Neural cell (in vitro differentiated cells): Measurements from ENCODE around the gene TUBGCP2. TPM values are rescaled to one million over a fixed set of nuclear protein-coding genes. Genes with fewer than 3 reads are reported as not detected.

Source experiments
- H2AFZ ChIP-seq: fragments of 200-600, 300-800 bp; sonication (generic), shearing (Covaris generic); 2 replicates; pipeline ENCODE4 v1.6.0; 2014; ENCODE audit warnings: low read depth, mild to moderate bottlenecking, antibody characterized with exemption, low read length, moderate library complexity
- H3F3A ChIP-seq: fragments of 200-600 bp; shearing (Covaris generic); 2 replicates; pipeline ENCODE4 v1.6.1; 2016; ENCODE audit warnings: mild to moderate bottlenecking, moderate library complexity, mixed read lengths, antibody characterized with exemption, low read length; ENCODE audit not compliant: insufficient read depth, poor library complexity, severe bottlenecking
- H3K27ac ChIP-seq: fragments of 200-600, 300-800 bp; sonication (generic), shearing (Covaris generic); 2 replicates; pipeline ENCODE4 v1.5.1; 2014; ENCODE audit warnings: mild to moderate bottlenecking, low read length, moderate library complexity
- H3K27me3 ChIP-seq: fragments of 300-800, 200-600 bp; sonication (generic), shearing (Covaris generic); 2 replicates; pipeline ENCODE4 v1.6.0; 2014; ENCODE audit warnings: mild to moderate bottlenecking, low read depth, low read length, moderate library complexity; ENCODE audit not compliant: insufficient read depth
- H3K36me3 ChIP-seq: fragments of 300-800, 200-600 bp; sonication (generic), shearing (Covaris generic); 2 replicates; pipeline ENCODE4 v1.5.1; 2014; ENCODE audit warnings: mild to moderate bottlenecking, antibody characterized with exemption, low read length, moderate library complexity; ENCODE audit not compliant: insufficient read depth
- H3K4me2 ChIP-seq: fragments of 300-800, 200-600 bp; sonication (generic), shearing (Covaris generic); 2 replicates; pipeline ENCODE4 v1.6.0; 2014; ENCODE audit warnings: mild to moderate bottlenecking, low read length
- H3K4me3 ChIP-seq: fragments of 300-800, 200-600 bp; sonication (generic), shearing (Covaris generic); 2 replicates; pipeline ENCODE4 v1.5.1; 2014; ENCODE audit warnings: mild to moderate bottlenecking, low read length, moderate library complexity
- H3K79me2 ChIP-seq: fragments of 200-600 bp; shearing (Covaris generic); replicated peaks from 2 replicates; pipeline ENCODE4 v1.6.0; 2014; ENCODE audit warnings: mild to moderate bottlenecking, low read length, moderate library complexity; ENCODE audit not compliant: insufficient read depth
- H3K9ac ChIP-seq: fragments of 300-800, 200-600 bp; sonication (generic), shearing (Covaris generic); 2 replicates; pipeline ENCODE4 v1.6.1; 2016; ENCODE audit warnings: mild to moderate bottlenecking, low read length, mixed read lengths
- H3K9me2 ChIP-seq: fragments of 200-600 bp; shearing (Covaris generic); 2 replicates; pipeline ENCODE4 v1.6.1; 2016; ENCODE audit warnings: mild to moderate bottlenecking, low read length, mixed read lengths; ENCODE audit not compliant: insufficient read depth
- H3K9me3 ChIP-seq: fragments of 200-600, 300-800 bp; sonication (generic), shearing (Covaris generic); 2 replicates; pipeline ENCODE4 v1.6.1; 2016; ENCODE audit warnings: mild to moderate bottlenecking, mixed run types, low read length, moderate library complexity, mixed read lengths
- H4K20me1 ChIP-seq: fragments of 200-600 bp; shearing (Covaris generic); 2 replicates; pipeline ENCODE4 v1.6.1; 2016; ENCODE audit warnings: mild to moderate bottlenecking, mixed run types; ENCODE audit not compliant: insufficient read depth
- EP300 ChIP-seq: fragments of 450-650 bp; conservative IDR thresholded peaks from 2 replicates; pipeline ENCODE4 v1.6.1; 2014; ENCODE audit warnings: antibody characterized with exemption, mild to moderate bottlenecking, moderate library complexity; ENCODE audit not compliant: poor library complexity, severe bottlenecking
- EZH2 ChIP-seq: fragments of 200-600, 300-800 bp; shearing (Covaris generic), sonication (generic); IDR thresholded peaks from 2 replicates; pipeline ENCODE4 v1.6.1; 2014; ENCODE audit warnings: antibody characterized with exemption, low read length, borderline replicate concordance, mild to moderate bottlenecking; ENCODE audit not compliant: insufficient read depth, poor library complexity, severe bottlenecking
- MXI1 ChIP-seq: fragments of 450-650 bp; conservative IDR thresholded peaks from 2 replicates; pipeline ENCODE4 v1.6.1; 2014; ENCODE audit warnings: antibody characterized with exemption, mild to moderate bottlenecking; ENCODE audit not compliant: poor library complexity, severe bottlenecking
- POLR2AphosphoS5 ChIP-seq: IDR thresholded peaks from 2 replicates; pipeline ENCODE4 v1.6.1; 2012
- RAD21 ChIP-seq: fragments of 450-650 bp; conservative IDR thresholded peaks from 2 replicates; pipeline ENCODE4 v1.6.1; 2014; ENCODE audit warnings: antibody characterized with exemption, mild to moderate bottlenecking, moderate library complexity
- SMC3 ChIP-seq: fragments of 450-650 bp; conservative IDR thresholded peaks from 2 replicates; pipeline ENCODE4 v1.6.1; 2014; ENCODE audit warnings: antibody characterized with exemption, mild to moderate bottlenecking, moderate library complexity; ENCODE audit not compliant: poor library complexity
- TAF1 ChIP-seq: IDR thresholded peaks from 2 replicates; pipeline ENCODE4 v1.6.1; 2012; ENCODE audit warnings: low read depth
- polyA plus RNA-seq: library from polyadenylated mRNA; depleted of rRNA; stranded (reverse); fragments of >200 nt; gene quantifications from 2 replicates; pipeline ENCODE4 v1.2.3, GENCODE V29; 2014
- TF ChIP-seq, protein P1 (sequence below): IDR thresholded peaks from 2 replicates; pipeline ENCODE4 v1.6.1; 2012; ENCODE audit warnings: borderline replicate concordance
- TF ChIP-seq, protein P2 (sequence below): fragments of 450-650 bp; IDR thresholded peaks from 2 replicates; pipeline ENCODE4 v1.5.1; 2014; ENCODE audit warnings: antibody characterized with exemption, mild to moderate bottlenecking, moderate library complexity; ENCODE audit not compliant: poor library complexity, severe bottlenecking

Gene TUBGCP2
- polyA plus RNA-seq, 1 donor from 2014 or later: 34.5 TPM

DNA sequence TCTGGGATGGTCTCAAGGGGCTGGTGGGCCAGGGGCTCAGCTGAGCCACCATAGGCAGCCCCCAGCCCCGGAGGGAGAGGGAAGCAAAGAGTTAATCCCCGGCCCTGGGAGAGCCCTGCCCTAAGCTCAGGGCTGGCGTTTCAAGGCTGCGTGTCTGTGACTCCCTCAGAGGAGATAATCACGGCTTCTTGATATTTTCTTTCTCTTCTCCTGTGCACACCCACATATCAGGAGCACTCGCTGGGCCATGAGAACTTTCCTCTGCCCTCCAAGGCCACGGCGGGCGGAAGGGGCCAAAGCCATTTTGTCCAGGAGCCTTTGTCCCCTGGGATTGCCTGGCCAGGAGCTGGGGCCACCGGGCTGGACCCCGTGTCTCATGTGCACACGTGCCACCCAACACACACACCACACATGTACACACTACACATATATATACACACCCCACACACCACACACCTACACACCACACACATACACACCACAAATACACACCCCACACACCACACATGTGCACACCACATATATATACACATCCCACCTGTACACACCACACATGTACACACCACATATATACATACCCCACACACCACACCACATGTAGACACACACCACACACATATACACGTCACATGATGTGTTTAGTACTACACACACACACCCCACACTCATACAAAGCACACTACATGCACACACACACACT, 54.1 kb downstream of the TUBGCP2 start:
- no peak overlapping the region for H3K4me2 ChIP-seq
- no peak overlapping the region for H2AFZ ChIP-seq
- no peaks in the 10 kb centered on the region for H3K36me3 ChIP-seq

DNA sequence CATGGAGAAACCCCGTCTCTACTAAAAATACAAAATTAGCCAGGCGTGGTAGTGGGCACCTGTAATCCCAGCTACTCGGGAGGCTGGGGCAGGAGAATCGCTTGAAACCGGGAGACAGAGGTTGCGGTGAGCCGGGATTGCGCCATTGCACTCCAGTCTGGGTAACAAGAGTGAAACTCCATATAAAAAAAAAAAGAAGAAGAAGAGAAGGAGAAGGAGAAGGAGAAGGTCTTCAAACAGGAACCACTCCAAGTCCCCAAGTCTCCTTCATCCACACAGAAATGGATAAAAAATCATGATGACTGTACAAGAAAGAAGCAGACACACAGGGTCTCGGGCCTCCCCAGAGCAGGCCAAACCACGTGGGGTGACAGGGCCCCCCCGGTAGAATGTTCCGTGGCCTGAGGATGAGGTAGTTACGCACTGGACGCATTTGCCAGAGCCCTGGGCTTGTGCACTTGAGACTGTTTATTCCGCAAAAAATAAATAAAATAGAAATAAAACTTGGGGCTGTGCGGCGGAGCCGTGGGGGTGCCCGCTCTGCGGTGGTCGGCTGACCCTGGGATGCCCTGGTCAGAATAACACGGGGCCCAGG, 55.2 kb downstream of the TUBGCP2 start:
- no peaks in the 10 kb centered on the region for H3K27me3 ChIP-seq
- H3K79me2 ChIP-seq: no peaks in the 10 kb centered on the region
- H3K9me2 ChIP-seq: no peaks in the 10 kb centered on the region
- H3K36me3 ChIP-seq: no peaks in the 10 kb centered on the region
- H4K20me1 ChIP-seq: no peaks in the 10 kb centered on the region
- no peaks in the 10 kb centered on the region for H3K9me3 ChIP-seq
- H3K4me2 ChIP-seq: no peak overlapping the region
- H3K4me3 ChIP-seq: no peak overlapping the region
- H3K27ac ChIP-seq: no peak overlapping the region
- H3F3A ChIP-seq: no peaks in the 10 kb centered on the region
- H2AFZ ChIP-seq: no peak overlapping the region
- no peak for TF ChIP-seq POLR2AphosphoS5
- TF ChIP-seq TAF1: no peak
- TF ChIP-seq, protein P1, sequence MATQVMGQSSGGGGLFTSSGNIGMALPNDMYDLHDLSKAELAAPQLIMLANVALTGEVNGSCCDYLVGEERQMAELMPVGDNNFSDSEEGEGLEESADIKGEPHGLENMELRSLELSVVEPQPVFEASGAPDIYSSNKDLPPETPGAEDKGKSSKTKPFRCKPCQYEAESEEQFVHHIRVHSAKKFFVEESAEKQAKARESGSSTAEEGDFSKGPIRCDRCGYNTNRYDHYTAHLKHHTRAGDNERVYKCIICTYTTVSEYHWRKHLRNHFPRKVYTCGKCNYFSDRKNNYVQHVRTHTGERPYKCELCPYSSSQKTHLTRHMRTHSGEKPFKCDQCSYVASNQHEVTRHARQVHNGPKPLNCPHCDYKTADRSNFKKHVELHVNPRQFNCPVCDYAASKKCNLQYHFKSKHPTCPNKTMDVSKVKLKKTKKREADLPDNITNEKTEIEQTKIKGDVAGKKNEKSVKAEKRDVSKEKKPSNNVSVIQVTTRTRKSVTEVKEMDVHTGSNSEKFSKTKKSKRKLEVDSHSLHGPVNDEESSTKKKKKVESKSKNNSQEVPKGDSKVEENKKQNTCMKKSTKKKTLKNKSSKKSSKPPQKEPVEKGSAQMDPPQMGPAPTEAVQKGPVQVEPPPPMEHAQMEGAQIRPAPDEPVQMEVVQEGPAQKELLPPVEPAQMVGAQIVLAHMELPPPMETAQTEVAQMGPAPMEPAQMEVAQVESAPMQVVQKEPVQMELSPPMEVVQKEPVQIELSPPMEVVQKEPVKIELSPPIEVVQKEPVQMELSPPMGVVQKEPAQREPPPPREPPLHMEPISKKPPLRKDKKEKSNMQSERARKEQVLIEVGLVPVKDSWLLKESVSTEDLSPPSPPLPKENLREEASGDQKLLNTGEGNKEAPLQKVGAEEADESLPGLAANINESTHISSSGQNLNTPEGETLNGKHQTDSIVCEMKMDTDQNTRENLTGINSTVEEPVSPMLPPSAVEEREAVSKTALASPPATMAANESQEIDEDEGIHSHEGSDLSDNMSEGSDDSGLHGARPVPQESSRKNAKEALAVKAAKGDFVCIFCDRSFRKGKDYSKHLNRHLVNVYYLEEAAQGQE: no peak
- TF ChIP-seq EZH2: no peak
- no peak for TF ChIP-seq RAD21
- TF ChIP-seq SMC3: no peak
- no peak for TF ChIP-seq EP300
- TF ChIP-seq MXI1: no peak
- TF ChIP-seq, protein P2, sequence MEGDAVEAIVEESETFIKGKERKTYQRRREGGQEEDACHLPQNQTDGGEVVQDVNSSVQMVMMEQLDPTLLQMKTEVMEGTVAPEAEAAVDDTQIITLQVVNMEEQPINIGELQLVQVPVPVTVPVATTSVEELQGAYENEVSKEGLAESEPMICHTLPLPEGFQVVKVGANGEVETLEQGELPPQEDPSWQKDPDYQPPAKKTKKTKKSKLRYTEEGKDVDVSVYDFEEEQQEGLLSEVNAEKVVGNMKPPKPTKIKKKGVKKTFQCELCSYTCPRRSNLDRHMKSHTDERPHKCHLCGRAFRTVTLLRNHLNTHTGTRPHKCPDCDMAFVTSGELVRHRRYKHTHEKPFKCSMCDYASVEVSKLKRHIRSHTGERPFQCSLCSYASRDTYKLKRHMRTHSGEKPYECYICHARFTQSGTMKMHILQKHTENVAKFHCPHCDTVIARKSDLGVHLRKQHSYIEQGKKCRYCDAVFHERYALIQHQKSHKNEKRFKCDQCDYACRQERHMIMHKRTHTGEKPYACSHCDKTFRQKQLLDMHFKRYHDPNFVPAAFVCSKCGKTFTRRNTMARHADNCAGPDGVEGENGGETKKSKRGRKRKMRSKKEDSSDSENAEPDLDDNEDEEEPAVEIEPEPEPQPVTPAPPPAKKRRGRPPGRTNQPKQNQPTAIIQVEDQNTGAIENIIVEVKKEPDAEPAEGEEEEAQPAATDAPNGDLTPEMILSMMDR: no peak
- no peak overlapping the region for H3K9ac ChIP-seq

More for the DNA sequence above, 54.1 kb downstream of the TUBGCP2 start:
- TF ChIP-seq RAD21 (no peak), SMC3 (no peak), TAF1 (no peak), EP300 (no peak), MXI1 (no peak), EZH2 (no peak)
- TF ChIP-seq, protein P1: no peak
- TF ChIP-seq, protein P2: no peak
- Histone ChIP-seq H3K27me3 (no peaks in the 10 kb centered on the region), H3K9me3 (no peaks in the 10 kb centered on the region), H3K27ac (no peak overlapping the region), H4K20me1 (no peaks in the 10 kb centered on the region), H3K79me2 (no peaks in the 10 kb centered on the region), H3K9me2 (no peaks in the 10 kb centered on the region), H3F3A (no peaks in the 10 kb centered on the region), H3K4me3 (no peak overlapping the region), H3K9ac (no peak overlapping the region)
